Psoas muscle (tissue), 8 donors: Measurements from ENCODE around the gene HMGN1. TPM values are rescaled to one million over a fixed set of nuclear protein-coding genes. Genes with fewer than 3 reads are reported as not detected.

ENCODE experiments used
- ATAC-seq, 4 donors: fragments of 200-7000 bp; cut with Tn5 transposase; one replicate each; pipeline ENCODE4 v1.9.1; 2020; ENCODE audit warnings: moderate library complexity in 3 of 4, mild to moderate bottlenecking in 2 of 4
- DNase-seq, 2 donors: peaks; one replicate each; pipeline ENCODE4 v3.0.0-alpha.2; 2020
- H3K27ac ChIP-seq: fragments of 200-600 bp; one replicate; pipeline ENCODE4 v1.8.0; 2022
- H3K27me3 ChIP-seq, 3 donors: fragments of 200-600 bp in 1 of 3; one replicate each; pipeline versions ENCODE4 v1.6.1 to v1.8.0; 2013 to 2022; ENCODE audit warnings: low read length in 2 of 3, mild to moderate bottlenecking in 2 of 3, moderate library complexity in 1 of 3; ENCODE audit not compliant: insufficient read depth in 3 of 3
- H3K36me3 ChIP-seq, 2 donors: fragments of 200-600 bp in 1 of 2; one replicate each; pipeline versions ENCODE4 v1.6.1 to v1.8.0; 2013 to 2022; ENCODE audit warnings: low read depth in 1 of 2, mild to moderate bottlenecking in 1 of 2, moderate library complexity in 1 of 2; ENCODE audit not compliant: insufficient read depth in 1 of 2
- H3K4me1 ChIP-seq: fragments of 200-600 bp; one replicate; pipeline ENCODE4 v1.8.0; 2022
- H3K4me3 ChIP-seq: fragments of 200-600 bp; one replicate; pipeline ENCODE4 v1.8.0; 2022; ENCODE audit warnings: mild to moderate bottlenecking
- H3K9me3 ChIP-seq: fragments of 200-600 bp; one replicate; pipeline ENCODE4 v1.8.0; 2022
- WGBS, 3 donors: extraction: QIAGEN DNeasy Blood & Tissue Kit; methylation state at CpG; one replicate each; pipeline versions ENCODE4 v1.1.6 to v1.1.7; 2013; 5-methylcytosine and 5-hydroxymethylcytosine counted together
- intact Hi-C, 2 donors: fragments of 100-400 bp; cut with DNase I; formaldehyde crosslinking; loops; one replicate each; pipeline versions ENCODE4 v1.11.0 to v1.14.2; 2022
- polyA plus RNA-seq, 3 donors: library from polyadenylated mRNA; stranded (reverse); fragments of 200-250 nt; gene quantifications; one replicate each; pipeline ENCODE4 v1.2.3, GENCODE V29; 2013
- total RNA-seq, 4 donors: library from RNA; stranded (reverse); fragmentation: NEBNext Ultra II Directional in 2 of 4; extraction: Animal tissue kit (Norgen Biotek cat#: 25700) in 2 of 4; gene quantifications; one replicate each; pipeline versions ENCODE4 v1.2.1 to v1.2.4, GENCODE V29; 2021 to 2023
- TF ChIP-seq, protein P1 (sequence below): fragments of 200-600 bp; IDR thresholded peaks from one replicate; pipeline ENCODE4 v1.8.0; 2022; ENCODE audit warnings: antibody characterized with exemption
- donor health status: healthy with polysubstance abuse.
- donor health status: DM: no; HTN: no; CAD: no; lungs with moderate emphysema.
- donor health status: Bipolar disorder and iron deficiency.
- donor health status: healthy.
- donor health status: DM: yes; HTN: yes; CAD: no.
- donor health status: DM: no; HTN: no; CAD: no.
- donor health status: DM: no; HTN: no; CAD: no.
- donor health status: DM: yes; HTN: yes; CAD: no.

HMGN1 gene
- total and polyA plus RNA-seq, 7 donors, result 13.9 to 37.2 (median 17.7) TPM

DNA sequence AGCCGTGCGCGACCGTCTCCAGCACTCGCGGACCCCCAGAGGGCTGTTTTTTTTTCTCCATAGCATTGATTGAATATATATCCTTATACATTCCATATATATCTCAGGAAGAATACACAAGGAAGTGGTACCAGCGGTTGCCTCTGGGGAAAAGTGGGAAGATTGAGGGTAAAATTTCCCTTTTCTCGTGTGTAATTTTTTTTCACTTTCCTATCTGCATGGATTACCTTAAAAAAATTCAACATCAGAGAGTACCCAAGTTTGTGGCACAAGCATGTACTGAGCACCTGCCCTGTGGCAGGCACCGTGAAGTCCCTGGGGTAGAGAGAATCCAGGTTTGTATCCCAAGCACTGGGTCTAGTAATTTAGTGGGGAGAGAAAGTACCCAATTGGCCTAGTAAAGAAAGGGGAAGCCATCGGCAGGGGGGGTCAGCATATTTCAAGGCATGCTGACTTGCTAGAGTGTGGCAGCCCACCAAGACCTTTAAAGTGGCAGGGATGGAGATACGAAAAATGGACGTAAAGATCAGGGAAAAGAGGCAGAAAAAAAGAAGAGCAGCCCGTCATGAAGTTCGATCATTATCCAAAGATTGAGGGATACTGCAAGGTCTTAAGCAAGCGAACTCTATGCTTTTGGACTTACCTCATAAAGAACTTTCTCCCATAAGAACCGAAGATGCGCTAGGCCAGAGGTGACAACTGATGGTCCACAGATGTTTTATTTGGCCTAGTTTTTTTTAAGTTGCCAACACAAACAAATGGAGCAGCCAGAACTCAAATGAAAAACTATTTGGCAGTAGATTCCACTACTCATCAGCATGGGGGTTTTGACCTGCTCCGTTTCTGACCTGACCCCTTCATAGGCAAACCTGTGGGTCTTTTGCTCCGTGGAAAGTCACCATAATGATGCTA is 1.5 kb upstream of the HMGN1 start:
- Histone ChIP-seq H3K27ac (peak overlapping the region; percentile 85), H3K9me3 (no peaks in the 10 kb centered on the region), H3K36me3 (peaks cover 0 to 17% of the 10 kb centered on the region in 2 donors), H3K4me1 (peaks cover 13% of the 10 kb centered on the region), H3K27me3 (no peaks in the 10 kb centered on the region), H3K4me3 (peak overlapping the region; percentile 88)
- ATAC-seq, result no peak
- intact Hi-C loops, result loop anchor here (2.0 to 5.0 kb wide), 2 partner anchors 28 to 37 kb away; no protein-coding TSS in a partner anchor
- WGBS, 3 donors, result 61 to 76% (median 66%) methylated on average over 19 of the region's 19 CpGs
- DNase-seq, result no peak
- TF ChIP-seq, protein P1, sequence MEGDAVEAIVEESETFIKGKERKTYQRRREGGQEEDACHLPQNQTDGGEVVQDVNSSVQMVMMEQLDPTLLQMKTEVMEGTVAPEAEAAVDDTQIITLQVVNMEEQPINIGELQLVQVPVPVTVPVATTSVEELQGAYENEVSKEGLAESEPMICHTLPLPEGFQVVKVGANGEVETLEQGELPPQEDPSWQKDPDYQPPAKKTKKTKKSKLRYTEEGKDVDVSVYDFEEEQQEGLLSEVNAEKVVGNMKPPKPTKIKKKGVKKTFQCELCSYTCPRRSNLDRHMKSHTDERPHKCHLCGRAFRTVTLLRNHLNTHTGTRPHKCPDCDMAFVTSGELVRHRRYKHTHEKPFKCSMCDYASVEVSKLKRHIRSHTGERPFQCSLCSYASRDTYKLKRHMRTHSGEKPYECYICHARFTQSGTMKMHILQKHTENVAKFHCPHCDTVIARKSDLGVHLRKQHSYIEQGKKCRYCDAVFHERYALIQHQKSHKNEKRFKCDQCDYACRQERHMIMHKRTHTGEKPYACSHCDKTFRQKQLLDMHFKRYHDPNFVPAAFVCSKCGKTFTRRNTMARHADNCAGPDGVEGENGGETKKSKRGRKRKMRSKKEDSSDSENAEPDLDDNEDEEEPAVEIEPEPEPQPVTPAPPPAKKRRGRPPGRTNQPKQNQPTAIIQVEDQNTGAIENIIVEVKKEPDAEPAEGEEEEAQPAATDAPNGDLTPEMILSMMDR, result no peak

DNA sequence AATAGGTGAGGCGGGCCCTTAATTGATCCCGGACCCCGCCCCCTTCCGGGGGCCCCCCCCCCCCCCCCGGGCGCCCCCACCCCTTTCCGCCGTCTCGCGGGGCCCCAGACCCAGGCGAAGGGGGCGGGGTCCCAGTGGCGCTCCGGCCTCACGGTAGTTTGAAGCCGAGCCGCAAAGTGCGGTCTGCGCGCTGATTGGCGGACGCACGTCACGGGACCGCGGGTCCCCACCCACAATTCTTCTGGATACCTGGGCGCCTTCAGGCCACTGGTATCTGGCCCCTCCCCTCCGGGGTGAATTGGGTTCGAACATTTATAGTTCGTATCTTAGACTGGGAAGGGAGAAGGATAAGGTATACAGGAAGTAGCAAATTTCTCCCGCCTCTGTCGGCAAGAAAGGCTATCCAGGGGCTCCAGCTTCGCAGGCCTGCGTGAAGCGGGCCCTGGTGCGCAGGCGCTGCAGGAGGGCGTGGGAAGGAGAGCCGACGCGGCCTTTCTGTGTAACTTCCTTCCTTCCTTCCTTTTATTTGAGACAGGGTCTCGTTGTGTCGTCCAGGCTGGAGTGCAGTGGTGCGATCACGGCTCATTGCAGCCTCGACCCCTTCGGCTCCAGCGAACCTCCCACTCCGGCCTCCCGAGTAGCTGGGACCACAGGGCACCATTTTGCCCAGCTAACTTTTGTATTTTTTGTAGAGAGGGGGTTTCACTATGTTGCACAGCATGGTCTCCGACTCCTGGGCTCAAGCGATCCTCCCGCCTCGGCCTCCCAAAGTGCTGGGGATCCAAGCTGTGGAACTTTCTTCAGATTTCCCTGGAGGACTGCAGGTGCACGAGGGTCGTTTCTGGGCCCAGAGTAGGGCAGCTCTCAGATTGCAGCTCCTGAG is 564 bp upstream of the HMGN1 start:
- no peaks in the 10 kb centered on the region for H3K27me3 ChIP-seq
- 8 to 14% (median 9%) methylated on average over 41 to 47 of the region's 56 CpGs for WGBS, 3 donors
- ATAC-seq (peak; percentile 96 to 98 (median 98)), DNase-seq (peak; percentile 94 to 96)
- H3K9me3 ChIP-seq, result no peaks in the 10 kb centered on the region
- H3K36me3 ChIP-seq, result peaks cover 0 to 24% of the 10 kb centered on the region in 2 donors
- peak overlapping the region; percentile 88 for H3K4me3 ChIP-seq
- peak overlapping the region; percentile 85 for H3K27ac ChIP-seq
- TF ChIP-seq, protein P1, result no peak
- intact Hi-C loops, result loop anchor here (2.0 to 5.0 kb wide), 4 partner anchors 29 to 39 kb away; partner anchors contain the start of gene BRWD1 (in 1 of the 2)
- H3K4me1 ChIP-seq, result peaks cover 13% of the 10 kb centered on the region

DNA sequence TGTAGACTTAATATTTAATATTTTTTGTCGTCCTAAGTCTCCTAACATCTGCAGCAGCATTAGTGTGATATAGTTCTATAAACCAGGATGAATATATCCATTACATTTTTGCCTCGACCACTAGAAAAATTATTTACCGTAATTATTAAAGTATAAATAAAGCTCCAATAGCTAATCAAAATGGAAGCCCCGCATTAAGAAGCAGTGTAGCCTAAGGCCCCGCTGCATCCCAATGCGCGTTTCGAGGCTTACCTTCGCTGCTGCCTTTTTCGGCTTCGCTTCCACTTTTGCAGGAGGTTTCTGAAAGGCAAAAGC is 891 bp downstream of the HMGN1 start:
- ATAC-seq (no peak), DNase-seq (no peak)
- Histone ChIP-seq H3K4me3 (peak overlapping the region; percentile 88), H3K27me3 (no peaks in the 10 kb centered on the region), H3K27ac (peak overlapping the region; percentile 85), H3K36me3 (peaks cover 0 to 38% of the 10 kb centered on the region in 2 donors), H3K9me3 (no peaks in the 10 kb centered on the region), H3K4me1 (peaks cover 13% of the 10 kb centered on the region)
- 1 to 3% (median 2%) methylated on average over 11 of the region's 11 CpGs for WGBS, 3 donors
- intact Hi-C loops, result loop anchor here (1.0 to 5.0 kb wide), 3 partner anchors 36 to 41 kb away; partner anchors contain the start of gene BRWD1 (in 1 of the 2)
- TF ChIP-seq, protein P1, result no peak

DNA sequence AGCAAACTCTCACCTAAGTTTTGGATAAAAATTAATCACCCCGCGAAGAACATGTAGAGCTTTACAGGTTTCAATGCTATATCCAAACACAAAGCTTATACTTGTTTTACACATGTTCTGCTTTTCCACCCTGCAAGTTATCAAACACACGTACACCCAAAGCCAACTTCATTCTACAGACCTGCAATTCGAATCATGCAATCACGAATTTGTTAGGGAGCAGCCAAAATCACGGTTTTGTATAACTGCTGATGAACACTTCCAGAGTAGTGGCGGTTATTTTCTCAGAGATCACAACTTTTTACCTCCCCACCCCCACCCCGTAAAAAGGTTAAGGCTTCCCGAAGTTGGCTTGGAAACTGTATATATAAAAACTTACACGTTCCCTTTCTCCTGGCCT is 1.4 kb downstream of the HMGN1 start:
- no peaks in the 10 kb centered on the region for H3K27me3 ChIP-seq
- no peak overlapping the region for H3K27ac ChIP-seq
- TF ChIP-seq, protein P1, result no peak
- DNase-seq (no peak), ATAC-seq (no peak)
- intact Hi-C loops, result loop anchor here in 1 of 2 donors (5.0 kb wide), 1 partner anchor 35 kb away; the partner anchor contains the start of gene BRWD1
- H3K9me3 ChIP-seq, result no peaks in the 10 kb centered on the region
- 19 to 24% (median 21%) methylated on average over 10 of the region's 10 CpGs for WGBS, 3 donors
- H3K4me1 ChIP-seq, result peaks cover 13% of the 10 kb centered on the region
- H3K36me3 ChIP-seq, result peaks cover 0 to 40% of the 10 kb centered on the region in 2 donors
- peak overlapping the region; percentile 88 for H3K4me3 ChIP-seq
